IMR-90 (cell line): ENCODE measurements around the gene STXBP6. TPM values are rescaled to one million over a fixed set of nuclear protein-coding genes. Genes with fewer than 3 reads are reported as not detected.

Experiments used
- ATAC-seq: fragments of 200-7000 bp; cut with Tn5 transposase; 2 replicates; pipeline ENCODE4 v1.9.1; 2020; ENCODE audit warnings: low read depth, mild to moderate bottlenecking, moderate library complexity
- BruUV-seq: library from RNA; stranded (reverse); fragments of 400-500 nt; replicated peaks from 2 replicates; lab custom pipeline; 2021; lab: Mats Ljungman, UMichigan
- CTCF ChIA-PET: fragments of 300-600 bp; formaldehyde crosslinking; extraction: SDS; loops from one replicate; lab custom pipeline; 2021; ENCODE audit warnings: antibody characterized with exemption; lab: Yijun Ruan, JAX
- POLR2A ChIA-PET: fragments of 300-600 bp; sonication (Branson Sonifier 250); formaldehyde crosslinking; loops from one replicate; lab custom pipeline; 2022; ENCODE audit warnings: antibody characterized with exemption; ENCODE audit not compliant: unreplicated experiment; lab: Charles Lee
- DNase-seq: peaks from one replicate; pipeline ENCODE4 v3.0.0; 2013
- H2AFZ ChIP-seq: replicated peaks from 2 replicates; pipeline ENCODE3; 2013; ENCODE audit warnings: low read length, mild to moderate bottlenecking; ENCODE audit not compliant: poor library complexity
- H2AK5ac ChIP-seq: 2 replicates; pipeline ENCODE4 v1.6.1; 2013; ENCODE audit warnings: low read depth, low read length, inconsistent platforms
- H2AK9ac ChIP-seq: replicated peaks from 2 replicates; pipeline ENCODE3; 2013; ENCODE audit warnings: mild to moderate bottlenecking, low read depth, low read length, moderate library complexity; ENCODE audit not compliant: poor library complexity
- H2BK120ac ChIP-seq: 2 replicates; pipeline ENCODE4 v1.6.1; 2013; ENCODE audit warnings: low read depth, low read length, inconsistent platforms
- H2BK15ac ChIP-seq: 3 replicates; pipeline ENCODE4 v1.6.1; 2013; ENCODE audit warnings: low read depth, low read length, inconsistent platforms
- H2BK20ac ChIP-seq: 2 replicates; pipeline ENCODE4 v1.6.1; 2013; ENCODE audit warnings: low read depth, mild to moderate bottlenecking, inconsistent platforms, low read length, moderate library complexity
- H2BK5ac ChIP-seq: 2 replicates; pipeline ENCODE4 v1.6.1; 2013; ENCODE audit warnings: mild to moderate bottlenecking, low read depth, low read length, inconsistent platforms; ENCODE audit not compliant: poor library complexity, severe bottlenecking
- H3K14ac ChIP-seq: replicated peaks from 2 replicates; pipeline ENCODE4 v1.6.1; 2013; ENCODE audit warnings: low read depth, low read length, inconsistent platforms
- H3K18ac ChIP-seq: 2 replicates; pipeline ENCODE4 v1.6.1; 2013; ENCODE audit warnings: low read depth, low read length, control low read depth
- H3K23ac ChIP-seq: 2 replicates; pipeline ENCODE4 v1.6.1; 2013; ENCODE audit warnings: low read depth, low read length, inconsistent platforms
- H3K27ac ChIP-seq: 2 replicates; pipeline ENCODE4 v1.5.1; 2013; ENCODE audit warnings: mild to moderate bottlenecking, control low read depth, low read length; ENCODE audit not compliant: insufficient read depth
- H3K27me3 ChIP-seq: 2 replicates; pipeline ENCODE4 v1.6.1; 2013; ENCODE audit warnings: low read length; ENCODE audit not compliant: control insufficient read depth, insufficient read depth
- H3K36me3 ChIP-seq: 2 replicates; pipeline ENCODE4 v1.6.1; 2013; ENCODE audit warnings: low read length, mixed read lengths; ENCODE audit not compliant: control insufficient read depth, insufficient read depth
- H3K4ac ChIP-seq: 2 replicates; pipeline ENCODE4 v1.6.1; 2013; ENCODE audit warnings: low read depth, low read length, inconsistent platforms
- H3K4me1 ChIP-seq: 2 replicates; pipeline ENCODE4 v1.6.1; 2013; ENCODE audit warnings: low read length, mixed read lengths; ENCODE audit not compliant: control insufficient read depth, insufficient read depth
- H3K4me2 ChIP-seq: 2 replicates; pipeline ENCODE4 v1.6.1; 2013; ENCODE audit warnings: low read depth, mild to moderate bottlenecking, control low read depth, low read length, moderate library complexity
- H3K4me3 ChIP-seq: 2 replicates; pipeline ENCODE4 v1.5.1; 2013; ENCODE audit warnings: low read depth, mild to moderate bottlenecking, control low read depth, low read length, moderate library complexity; ENCODE audit not compliant: insufficient read depth
- H3K56ac ChIP-seq: 2 replicates; pipeline ENCODE4 v1.6.1; 2013; ENCODE audit warnings: low read length, inconsistent platforms; ENCODE audit not compliant: insufficient read depth; ENCODE audit errors: extremely low read depth
- H3K79me1 ChIP-seq, 2 experiments: 2 replicates each; pipeline ENCODE4 v1.6.1; 2013; ENCODE audit warnings: low read length in 2 of 2, inconsistent platforms in 1 of 2, low read depth in 1 of 2
- H3K9ac ChIP-seq: 2 replicates; pipeline ENCODE4 v1.6.1; 2013; ENCODE audit warnings: low read depth, low read length, control low read depth
- H3K9me1 ChIP-seq: 2 replicates; pipeline ENCODE4 v1.6.1; 2013; ENCODE audit warnings: low read length, inconsistent platforms; ENCODE audit not compliant: insufficient read depth
- H3K9me3 ChIP-seq: 2 replicates; pipeline ENCODE4 v1.6.1; 2013; ENCODE audit warnings: low read length; ENCODE audit not compliant: control insufficient read depth, insufficient read depth
- H4K20me1 ChIP-seq: 2 replicates; pipeline ENCODE4 v1.6.1; 2013; ENCODE audit warnings: low read length, inconsistent platforms; ENCODE audit not compliant: insufficient read depth
- H4K5ac ChIP-seq: 2 replicates; pipeline ENCODE4 v1.6.1; 2013; ENCODE audit warnings: mild to moderate bottlenecking, low read depth, low read length, control low read depth
- H4K8ac ChIP-seq, 2 experiments: 2 replicates each; pipeline ENCODE4 v1.6.1; 2013; ENCODE audit warnings: low read depth in 2 of 2, low read length in 2 of 2, control low read depth in 1 of 2, inconsistent platforms in 1 of 2
- H4K91ac ChIP-seq: 2 replicates; pipeline ENCODE4 v1.6.1; 2013; ENCODE audit warnings: low read depth, low read length, inconsistent platforms; ENCODE audit not compliant: insufficient read depth
- CHD1 ChIP-seq: IDR thresholded peaks from 2 replicates; pipeline ENCODE4 v1.6.1; 2012; ENCODE audit warnings: low read depth, low read length, improper control_type of control experiment
- MAFK ChIP-seq: IDR thresholded peaks from 2 replicates; pipeline ENCODE4 v1.6.1; 2012; ENCODE audit warnings: low read depth, low read length, improper control_type of control experiment
- MAZ ChIP-seq: IDR thresholded peaks from 2 replicates; pipeline ENCODE4 v1.6.1; 2012; ENCODE audit warnings: low read depth, mild to moderate bottlenecking, low read length, improper control_type of control experiment, moderate library complexity, borderline replicate concordance
- MXI1 ChIP-seq: IDR thresholded peaks from 2 replicates; pipeline ENCODE4 v1.6.1; 2012; ENCODE audit warnings: low read depth, mild to moderate bottlenecking, low read length, moderate library complexity, borderline replicate concordance
- RAD21 ChIP-seq: IDR thresholded peaks from 2 replicates; pipeline ENCODE4 v1.6.1; 2012; ENCODE audit warnings: low read length, improper control_type of control experiment
- RCOR1 ChIP-seq: IDR thresholded peaks from 2 replicates; pipeline ENCODE4 v1.6.1; 2012; ENCODE audit warnings: mild to moderate bottlenecking, low read length, improper control_type of control experiment; ENCODE audit not compliant: insufficient replicate concordance
- SMC3 ChIP-seq: fragments of 150-350 bp; IDR thresholded peaks from 2 replicates; pipeline ENCODE4 v1.6.1; 2016; ENCODE audit warnings: low read depth, mild to moderate bottlenecking, antibody characterized with exemption, low read length, moderate library complexity
- WGBS, 2 experiments: methylation state at CpG; one replicate each; pipeline versions ENCODE4 v1.1.5 to v1.1.7; 2013; ENCODE audit warnings: missing lambda C conversion rate in 2 of 2; ENCODE audit not compliant: insufficient read length in 1 of 2; ENCODE audit errors: extremely low coverage in 2 of 2; 5-methylcytosine and 5-hydroxymethylcytosine counted together
- dilution Hi-C: fragments of 300-500 bp; cut with HindIII; formaldehyde crosslinking; loops from one replicate; pipeline ENCODE4 v1.14.3; 2018; ENCODE audit warnings: low sequenced_read_pairs; ENCODE audit not compliant: unreplicated experiment
- in situ Hi-C: fragments of 300-500 bp; cut with MboI; formaldehyde crosslinking; loops from 3 replicates; pipeline ENCODE4 v1.14.3; 2019; ENCODE audit warnings: low sequenced_read_pairs, inconsistent platforms, mixed read lengths
- intact Hi-C: fragments of 100-400 bp; cut with micrococcal nuclease; formaldehyde crosslinking; loops from 2 replicates; pipeline ENCODE4 v1.10.0; 2022
- polyA plus RNA-seq, 3 experiments: library from polyadenylated mRNA; depleted of rRNA; stranded (reverse); fragments of >200 nt; gene quantifications; 2 replicates each; pipeline ENCODE4 v1.2.3, GENCODE V29; 2012; ENCODE audit warnings: low replicate concordance in 1 of 3
- total RNA-seq: library from RNA; depleted of rRNA; stranded (reverse); fragments of >200 nt; gene quantifications from 2 replicates; pipeline ENCODE4 v1.2.3, GENCODE V29; 2012

Gene STXBP6
- total and polyA plus RNA-seq, 2 of the 4 experiments (the other 2 are of a cell fraction): 14.2 to 14.3 TPM

DNA sequence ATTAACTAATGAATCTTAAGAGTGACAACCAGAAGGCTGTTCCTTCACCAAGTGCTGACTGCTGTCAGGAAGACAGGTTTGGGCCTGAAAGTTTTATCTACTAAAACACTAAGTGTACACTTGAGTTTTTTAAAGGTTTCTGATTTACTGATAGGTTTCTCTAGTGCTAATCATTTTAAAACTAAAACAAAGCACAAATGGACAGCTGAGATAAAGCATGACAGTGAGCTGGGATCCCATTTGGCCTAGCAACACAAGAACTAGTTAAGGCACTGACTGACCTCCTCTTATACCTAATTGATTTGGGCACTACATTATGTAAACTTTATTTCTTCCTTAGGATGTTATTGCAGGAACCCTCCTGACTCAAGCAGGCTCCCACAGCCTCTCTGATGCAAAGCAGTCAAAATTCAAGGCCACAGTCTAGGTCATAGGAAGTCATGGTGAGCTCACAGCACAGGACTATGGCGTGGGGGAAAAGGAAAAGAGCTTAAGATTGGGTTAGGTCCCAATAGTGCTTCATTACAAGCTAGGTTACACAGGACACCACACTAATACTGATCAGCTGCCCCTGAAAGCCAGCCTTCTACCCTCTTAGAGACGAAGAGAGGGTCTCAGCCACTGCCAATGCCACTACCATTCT, 3.5 kb downstream of the STXBP6 start:
- no peak overlapping the region for H3K4me2 ChIP-seq
- H2AK5ac ChIP-seq: no peak overlapping the region
- peaks cover 1% of the 10 kb centered on the region; the same call in 1 of the 2 replicates for H3K27me3 ChIP-seq

More for the DNA sequence above, 3.5 kb downstream of the STXBP6 start:
- Histone ChIP-seq H2AFZ (no peak overlapping the region), H3K4me1 (peaks cover 3% of the 10 kb centered on the region; the same call in 1 of the 2 replicates), H3K14ac (no peak overlapping the region), H2BK20ac (no peak overlapping the region), H3K23ac (no peak overlapping the region), H2AK9ac (no peak overlapping the region), H3K27ac (no peak overlapping the region), H2BK120ac (no peak overlapping the region), H3K9ac (no peak overlapping the region), H4K8ac (no peak overlapping the region), H2BK5ac (no peak overlapping the region), H3K36me3 (no peaks in the 10 kb centered on the region), H4K91ac (no peak overlapping the region), H4K5ac (no peak overlapping the region), H3K56ac (no peak overlapping the region), H3K9me3 (no peaks in the 10 kb centered on the region), H3K4me3 (no peak overlapping the region), H2BK15ac (no peak overlapping the region), H3K18ac (no peak overlapping the region), H3K9me1 (peaks cover 3% of the 10 kb centered on the region; the same call in 1 of the 2 replicates), H3K4ac (no peak overlapping the region; the same call in 1 of the 2 replicates), H4K20me1 (no peaks in the 10 kb centered on the region; the same call in 1 of the 2 replicates), H3K79me1 (no peaks in the 10 kb centered on the region; a peak in 1 of 4 replicates)
- ChIA-PET POLR2A (interaction anchor here (0.6 kb wide), 1 partner anchor 11 kb away, joined by 4 read pairs; no protein-coding TSS in a partner anchor), CTCF (no interaction called here)
- dilution Hi-C loops (no loop called here), in situ Hi-C loops (loop anchor here (5.0 kb wide), 1 partner anchor 76 kb away; no protein-coding TSS in a partner anchor), intact Hi-C loops (loop anchor here (5.0 kb wide), 1 partner anchor 144 kb away; no protein-coding TSS in a partner anchor)
- BruUV-seq: no TSS peak
- TF ChIP-seq RAD21 (no peak), MXI1 (no peak), SMC3 (no peak), CHD1 (no peak), MAZ (no peak), MAFK (no peak), RCOR1 (no peak)
- WGBS, 2 experiments: no CpG with 5 or more reads among the region's 2 CpGs
- ATAC-seq: no peak
- peak; percentile 26 for DNase-seq
